Prostate gland (tissue), 2 donors: ENCODE results near the gene RRAD.
"Not testable (repeated sequence)": the region's sequence is repeated elsewhere in the genome, so short reads cannot be mapped to it uniquely, and the experiment has no call there.

ENCODE experiments used
- POLR2A ChIP-seq: fragments of 450-650 bp; IDR thresholded peaks from one replicate; pipeline ENCODE4 v1.6.1; 2016; ENCODE audit warnings: antibody characterized with exemption, mild to moderate bottlenecking
- POLR2AphosphoS5 ChIP-seq: sonication (generic); formaldehyde crosslinking; IDR thresholded peaks from one replicate; pipeline ENCODE4 v1.6.1; 2017; ENCODE audit warnings: antibody characterized with exemption
- TF ChIP-seq, protein P1 (sequence below), 4 experiments: fragments of 200-600 bp in 2 of 4; fragments of 450-650 bp in 2 of 4; sonication (generic) in 2 of 4; IDR thresholded peaks; 1 replicate in 3 of 4; 2 replicates in 1 of 4; pipeline ENCODE4 v1.5.1; 2016 to 2019; ENCODE audit warnings: antibody characterized with exemption in 4 of 4, mild to moderate bottlenecking in 2 of 4, moderate library complexity in 2 of 4

- TF ChIP-seq POLR2AphosphoS5, POLR2A: not testable (repeated sequence)
- TF ChIP-seq, protein P1, sequence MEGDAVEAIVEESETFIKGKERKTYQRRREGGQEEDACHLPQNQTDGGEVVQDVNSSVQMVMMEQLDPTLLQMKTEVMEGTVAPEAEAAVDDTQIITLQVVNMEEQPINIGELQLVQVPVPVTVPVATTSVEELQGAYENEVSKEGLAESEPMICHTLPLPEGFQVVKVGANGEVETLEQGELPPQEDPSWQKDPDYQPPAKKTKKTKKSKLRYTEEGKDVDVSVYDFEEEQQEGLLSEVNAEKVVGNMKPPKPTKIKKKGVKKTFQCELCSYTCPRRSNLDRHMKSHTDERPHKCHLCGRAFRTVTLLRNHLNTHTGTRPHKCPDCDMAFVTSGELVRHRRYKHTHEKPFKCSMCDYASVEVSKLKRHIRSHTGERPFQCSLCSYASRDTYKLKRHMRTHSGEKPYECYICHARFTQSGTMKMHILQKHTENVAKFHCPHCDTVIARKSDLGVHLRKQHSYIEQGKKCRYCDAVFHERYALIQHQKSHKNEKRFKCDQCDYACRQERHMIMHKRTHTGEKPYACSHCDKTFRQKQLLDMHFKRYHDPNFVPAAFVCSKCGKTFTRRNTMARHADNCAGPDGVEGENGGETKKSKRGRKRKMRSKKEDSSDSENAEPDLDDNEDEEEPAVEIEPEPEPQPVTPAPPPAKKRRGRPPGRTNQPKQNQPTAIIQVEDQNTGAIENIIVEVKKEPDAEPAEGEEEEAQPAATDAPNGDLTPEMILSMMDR (IDR thresholded peaks at IDR 0.05) = not testable (repeated sequence)
These were observed 49.6 kb upstream of the RRAD start for GRCh38 chr16:66974932-66975246.
